ENCODE data around the gene SPC24.

SPC24 gene

DNA sequence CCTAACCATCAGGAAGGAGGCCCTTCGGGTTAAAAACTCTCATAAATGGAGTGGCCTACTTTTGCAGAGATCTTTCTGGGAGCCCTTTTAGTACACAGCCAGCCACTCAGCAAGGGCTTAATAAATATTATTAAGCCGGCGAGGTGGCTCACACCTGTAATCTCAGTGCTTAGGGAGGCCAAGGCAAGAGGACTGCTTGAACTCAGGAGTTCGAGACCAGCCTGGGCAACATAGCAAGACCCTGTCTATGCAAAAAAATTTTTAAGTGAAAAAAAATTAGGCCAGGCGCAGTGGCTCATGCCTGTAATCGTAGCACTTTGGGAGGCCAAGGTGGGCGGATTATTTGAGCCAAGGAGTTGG is 42.6 kb upstream of the SPC24 start:
- Histone ChIP-seq H3K9ac (ENCODE audit: low read depth, low read length) (no peak overlapping the region), H3K27me3 (ENCODE audit: control insufficient read depth, insufficient read depth, low read length) (no peaks in the 10 kb centered on the region), H3K9me3 (ENCODE audit: control insufficient read depth, insufficient read depth, low read length) (no peaks in the 10 kb centered on the region), H3K27ac (ENCODE audit: low read depth, low read length) (peak overlapping the region; percentile 59), H3K36me3 (ENCODE audit: control insufficient read depth, insufficient read depth, low read length) (peaks cover 40% of the 10 kb centered on the region), H3K4me1 (ENCODE audit: control insufficient read depth, insufficient read depth, low read length) (peaks cover 4% of the 10 kb centered on the region; the same call in 1 of the 2 replicates), H3K4me3 (ENCODE audit: low read depth, low read length) (peak overlapping the region; percentile 98)

DNA sequence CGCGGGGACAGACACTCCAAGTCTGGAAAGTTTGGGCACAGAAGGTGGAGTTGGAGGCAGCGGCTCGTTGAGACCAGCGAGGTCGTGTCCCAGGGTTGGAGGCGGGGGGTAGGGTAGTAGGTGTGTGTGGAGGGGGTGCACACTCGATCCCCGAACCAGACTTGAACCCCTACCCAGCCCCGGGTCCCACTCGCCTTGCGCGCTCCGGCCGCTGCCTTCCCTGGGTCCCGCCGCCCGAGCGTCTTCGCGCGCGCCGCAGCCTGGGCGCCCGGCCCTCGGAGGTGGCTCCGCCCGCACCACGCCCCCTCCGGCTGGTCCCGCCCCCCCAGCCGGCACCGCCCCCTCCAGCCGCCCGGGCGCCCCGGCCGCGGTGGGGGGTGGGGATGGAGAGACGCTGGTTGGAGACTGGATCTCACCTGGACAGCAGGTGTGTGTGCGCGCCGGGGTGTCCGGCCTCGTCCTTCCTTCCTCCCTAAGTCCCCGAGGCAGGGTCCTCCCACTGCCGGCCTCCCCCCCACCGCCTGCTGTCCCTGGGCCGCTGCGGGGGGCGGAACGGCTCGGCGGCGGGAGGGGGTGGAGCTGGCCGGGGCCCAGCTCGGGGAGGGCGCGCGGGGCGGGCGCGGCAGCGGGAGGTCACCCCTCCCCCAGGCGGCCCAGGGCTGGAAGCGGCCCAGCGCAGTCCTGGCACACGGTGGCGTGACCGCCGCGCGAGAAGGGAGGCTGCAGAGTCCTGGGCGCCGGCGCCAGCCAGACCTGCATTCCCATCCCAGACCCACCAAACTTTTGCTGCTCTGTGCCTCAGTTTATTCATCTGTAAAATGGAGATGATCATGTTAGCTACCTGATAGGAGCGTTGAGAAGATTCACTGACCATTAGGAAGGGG is 42.0 kb upstream of the SPC24 start, which contains the start of gene KANK2:
Gene KANK2 (minus strand): TSS at position 255 of the 884 bp plus-strand sequence. CDS start 3,034 bp downstream, outside the sequence.
- Histone ChIP-seq H3K27ac (ENCODE audit: low read depth, low read length) (peak within 1 kb of the TSS; percentile 59), H3K9me3 (ENCODE audit: control insufficient read depth, insufficient read depth, low read length) (no peaks in the 10 kb centered on the region), H3K4me1 (ENCODE audit: control insufficient read depth, insufficient read depth, low read length) (peaks cover 4% of the 10 kb centered on the region; the same call in 1 of the 2 replicates), H3K4me3 (ENCODE audit: low read depth, low read length) (peak within 1 kb of the TSS; percentile 98), H3K9ac (ENCODE audit: low read depth, low read length) (peak within 1 kb of the TSS; percentile 68), H3K27me3 (ENCODE audit: control insufficient read depth, insufficient read depth, low read length) (no peaks in the 10 kb centered on the region), H3K36me3 (ENCODE audit: control insufficient read depth, insufficient read depth, low read length) (peaks cover 43% of the 10 kb centered on the region)

DNA sequence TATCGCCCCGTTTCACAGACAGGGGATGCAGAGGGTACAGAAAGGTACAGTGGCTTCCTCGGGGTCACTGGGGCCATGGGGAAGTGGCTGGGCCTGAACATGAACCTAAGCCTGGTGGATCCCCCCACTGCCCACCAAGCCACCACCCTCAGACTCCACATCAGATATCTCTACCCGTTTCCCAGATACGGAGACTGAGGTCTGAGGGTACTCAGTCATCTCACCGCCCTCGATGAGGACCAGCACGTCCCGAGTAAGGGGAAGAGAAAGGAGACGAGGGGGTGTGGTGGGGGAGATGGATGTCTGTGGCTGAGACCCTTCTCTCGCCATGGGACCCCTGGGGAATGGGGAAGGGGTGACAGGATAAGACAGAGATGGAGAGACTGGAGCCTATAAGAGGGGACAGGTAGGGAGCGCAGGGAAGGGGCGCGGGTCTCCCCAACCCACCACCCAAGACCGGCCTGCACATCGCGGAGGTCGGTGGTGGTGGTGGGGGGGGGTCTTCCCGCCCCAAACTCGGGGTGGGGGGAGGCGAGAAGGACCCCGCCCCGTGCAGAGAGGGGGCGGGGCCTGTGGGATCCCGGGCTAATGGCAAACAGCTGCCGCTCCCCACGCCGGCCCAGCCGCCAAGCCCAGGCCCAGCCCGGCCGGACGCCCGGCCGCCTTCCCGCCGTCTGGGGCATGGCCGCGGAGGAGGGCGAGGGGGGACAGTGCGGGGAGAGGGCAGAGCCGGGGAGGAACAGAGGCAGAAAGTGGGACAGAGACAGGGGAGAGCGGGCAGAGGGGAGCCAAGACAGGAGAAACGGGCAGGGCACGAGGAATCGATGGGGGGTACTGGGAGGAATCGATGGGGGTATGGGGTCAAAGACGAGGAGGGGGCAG is 41.1 kb upstream of the SPC24 start:
- Histone ChIP-seq H3K4me3 (ENCODE audit: low read depth, low read length) (peak overlapping the region; percentile 98), H3K9ac (ENCODE audit: low read depth, low read length) (peak overlapping the region; percentile 68), H3K36me3 (ENCODE audit: control insufficient read depth, insufficient read depth, low read length) (peaks cover 44% of the 10 kb centered on the region), H3K27me3 (ENCODE audit: control insufficient read depth, insufficient read depth, low read length) (no peaks in the 10 kb centered on the region), H3K9me3 (ENCODE audit: control insufficient read depth, insufficient read depth, low read length) (no peaks in the 10 kb centered on the region), H3K27ac (ENCODE audit: low read depth, low read length) (peak overlapping the region; percentile 47), H3K4me1 (ENCODE audit: control insufficient read depth, insufficient read depth, low read length) (peaks cover 4% of the 10 kb centered on the region; the same call in 1 of the 2 replicates)

DNA sequence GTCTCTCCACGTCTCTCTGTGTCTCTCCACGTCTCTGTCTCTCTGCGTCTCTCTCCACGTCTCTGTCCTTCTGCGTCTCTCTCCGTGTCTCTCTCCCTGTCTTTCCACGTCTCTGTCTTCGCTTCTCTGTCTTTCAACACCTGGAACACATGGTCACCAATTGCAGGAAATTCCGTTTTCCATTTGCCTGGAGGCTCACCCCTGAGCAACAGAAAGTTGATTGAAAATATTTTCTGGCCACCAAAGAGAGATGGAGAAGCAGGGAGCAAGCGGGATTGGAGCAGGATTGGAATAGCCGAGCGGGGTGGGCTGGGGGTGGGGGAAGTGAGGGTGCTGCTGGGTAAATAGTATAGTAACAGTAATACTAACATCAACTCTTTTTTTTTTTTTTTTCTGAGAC is 40.1 kb upstream of the SPC24 start:
- Histone ChIP-seq H3K27me3 (ENCODE audit: control insufficient read depth, insufficient read depth, low read length) (no peaks in the 10 kb centered on the region), H3K36me3 (ENCODE audit: control insufficient read depth, insufficient read depth, low read length) (peaks cover 43% of the 10 kb centered on the region), H3K4me3 (ENCODE audit: low read depth, low read length) (no peak overlapping the region), H3K9me3 (ENCODE audit: control insufficient read depth, insufficient read depth, low read length) (no peaks in the 10 kb centered on the region), H3K9ac (ENCODE audit: low read depth, low read length) (no peak overlapping the region), H3K27ac (ENCODE audit: low read depth, low read length) (no peak overlapping the region), H3K4me1 (ENCODE audit: control insufficient read depth, insufficient read depth, low read length) (peaks cover 4% of the 10 kb centered on the region; the same call in 1 of the 2 replicates)

DNA sequence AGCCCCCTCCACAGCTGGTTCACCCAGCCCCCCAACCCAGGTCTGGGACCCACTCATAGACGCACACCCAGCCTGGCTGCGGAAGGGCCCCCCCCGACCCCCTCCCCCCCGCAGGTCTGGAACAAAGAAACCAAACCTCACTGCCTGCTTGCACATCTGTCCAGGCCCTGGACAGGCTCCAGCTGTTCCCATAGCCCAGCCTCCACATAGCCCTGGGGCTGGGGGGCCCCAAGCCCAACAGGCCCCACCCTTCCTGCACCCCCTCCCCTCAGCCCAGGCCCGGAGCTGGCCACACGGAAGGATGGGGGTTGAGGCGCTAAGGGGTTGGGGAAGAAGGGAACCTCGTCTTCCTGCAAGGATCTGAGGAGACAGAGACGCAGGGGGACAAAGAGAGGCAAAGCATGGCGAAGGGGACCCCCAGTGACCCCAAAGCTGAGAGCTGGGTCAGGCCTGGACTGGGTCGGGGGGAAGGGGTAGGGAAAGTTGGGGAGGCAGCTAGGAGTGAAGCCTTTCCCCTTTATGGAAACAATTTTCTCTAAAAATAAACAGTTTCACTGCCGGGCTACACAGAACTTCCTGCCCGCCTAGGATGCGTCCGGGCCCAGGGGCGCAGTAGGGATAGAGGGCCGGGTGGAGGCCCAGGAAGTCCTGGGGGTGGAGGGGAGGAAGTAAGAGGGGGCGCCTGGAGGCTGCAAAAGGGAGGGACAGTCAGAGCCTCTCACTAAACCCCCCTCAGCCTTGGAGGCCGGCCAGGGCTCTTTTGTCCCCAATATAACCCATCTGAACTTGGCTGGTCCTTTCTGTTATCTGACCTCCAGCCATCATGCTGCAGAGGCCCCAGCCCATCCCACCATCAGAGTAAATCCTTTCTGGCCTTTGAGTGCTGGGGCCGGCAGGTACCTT is 39.3 kb upstream of the SPC24 start:
- Histone ChIP-seq H3K36me3 (ENCODE audit: control insufficient read depth, insufficient read depth, low read length) (peaks cover 46% of the 10 kb centered on the region), H3K4me3 (ENCODE audit: low read depth, low read length) (no peak overlapping the region), H3K27me3 (ENCODE audit: control insufficient read depth, insufficient read depth, low read length) (no peaks in the 10 kb centered on the region), H3K9me3 (ENCODE audit: control insufficient read depth, insufficient read depth, low read length) (no peaks in the 10 kb centered on the region), H3K4me1 (ENCODE audit: control insufficient read depth, insufficient read depth, low read length) (peaks cover 4% of the 10 kb centered on the region; the same call in 1 of the 2 replicates), H3K27ac (ENCODE audit: low read depth, low read length) (no peak overlapping the region), H3K9ac (ENCODE audit: low read depth, low read length) (no peak overlapping the region)

DNA sequence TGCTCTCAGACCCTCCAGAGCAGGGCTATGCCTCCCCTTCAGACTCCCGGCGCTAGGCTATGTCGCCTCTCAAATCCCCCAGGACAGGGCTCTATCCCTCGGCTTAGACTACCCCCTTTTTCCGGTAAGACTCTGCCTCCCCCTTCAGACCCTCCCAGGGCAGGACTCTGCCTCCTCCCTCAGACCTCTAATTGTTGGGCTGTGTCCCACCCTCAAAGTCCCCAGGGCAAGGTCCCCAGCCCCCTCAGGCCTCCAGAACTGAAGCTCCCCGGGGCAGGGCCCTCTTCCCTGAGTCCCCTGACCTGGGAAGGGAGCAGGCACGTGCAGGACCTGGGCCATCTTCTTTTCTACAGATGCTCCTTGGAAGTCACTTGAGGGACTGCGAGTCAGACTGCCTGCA is 38.6 kb upstream of the SPC24 start:
- Histone ChIP-seq H3K4me3 (ENCODE audit: low read depth, low read length) (no peak overlapping the region), H3K9me3 (ENCODE audit: control insufficient read depth, insufficient read depth, low read length) (no peaks in the 10 kb centered on the region), H3K9ac (ENCODE audit: low read depth, low read length) (no peak overlapping the region), H3K4me1 (ENCODE audit: control insufficient read depth, insufficient read depth, low read length) (peaks cover 4% of the 10 kb centered on the region; the same call in 1 of the 2 replicates), H3K27ac (ENCODE audit: low read depth, low read length) (no peak overlapping the region), H3K36me3 (ENCODE audit: control insufficient read depth, insufficient read depth, low read length) (peaks cover 48% of the 10 kb centered on the region), H3K27me3 (ENCODE audit: control insufficient read depth, insufficient read depth, low read length) (no peaks in the 10 kb centered on the region)

DNA sequence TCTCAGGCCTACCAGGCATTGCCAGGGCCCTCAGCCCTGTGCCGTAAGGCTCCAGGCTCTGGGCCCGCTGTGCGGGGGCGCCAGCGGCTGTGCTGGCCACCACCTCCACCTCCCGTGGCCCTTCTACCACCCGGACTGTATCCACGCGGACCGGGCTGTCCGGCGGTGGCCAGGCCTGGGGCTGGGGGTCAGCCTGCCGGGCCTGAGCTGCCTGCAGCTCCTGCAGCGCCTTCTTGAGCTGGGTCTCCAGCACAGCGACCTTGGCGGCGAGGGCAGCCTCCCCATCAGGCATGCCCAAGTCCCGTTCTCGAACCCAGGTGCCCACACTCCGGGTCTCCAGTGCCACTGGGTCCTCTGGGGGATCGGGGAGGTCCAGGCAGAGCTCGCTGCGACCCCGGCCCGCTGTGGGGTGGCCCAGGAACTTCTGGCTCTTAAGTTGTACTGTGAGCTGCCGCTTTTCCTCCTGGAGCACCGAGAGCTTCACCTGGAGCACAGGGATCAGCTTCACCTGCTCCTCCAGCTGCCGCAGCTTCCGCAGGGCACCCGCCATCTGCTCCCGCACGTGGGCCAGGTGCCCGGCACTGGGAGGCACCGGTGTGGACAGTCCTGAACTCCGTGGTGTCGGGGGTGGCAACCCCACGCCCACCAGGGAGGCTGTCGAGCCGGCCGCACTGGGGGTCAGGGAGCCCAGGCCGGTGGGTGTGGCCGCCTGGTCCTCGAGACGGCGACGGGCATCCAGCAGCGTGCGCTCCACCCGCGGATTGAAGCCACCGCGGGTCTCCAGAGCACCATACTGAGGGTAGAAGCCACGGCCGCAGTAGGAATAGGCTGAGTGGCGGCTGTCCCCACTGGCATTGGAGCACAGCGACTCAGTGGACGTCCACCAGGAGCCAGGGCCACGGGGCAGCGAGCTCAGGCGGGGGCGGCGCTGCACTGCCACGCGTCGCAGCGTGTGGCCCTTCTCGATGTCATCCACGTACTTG is 37.7 kb upstream of the SPC24 start:
- no peaks in the 10 kb centered on the region for H3K4me1 ChIP-seq (ENCODE audit: control insufficient read depth, insufficient read depth, low read length)
- H3K27me3 ChIP-seq (ENCODE audit: control insufficient read depth, insufficient read depth, low read length) = no peaks in the 10 kb centered on the region
- no peak overlapping the region for H3K4me3 ChIP-seq (ENCODE audit: low read depth, low read length)
- H3K9ac ChIP-seq (ENCODE audit: low read depth, low read length) = no peak overlapping the region
- H3K27ac ChIP-seq (ENCODE audit: low read depth, low read length) = no peak overlapping the region
- H3K9me3 ChIP-seq (ENCODE audit: control insufficient read depth, insufficient read depth, low read length) = no peaks in the 10 kb centered on the region
- peaks cover 47% of the 10 kb centered on the region for H3K36me3 ChIP-seq (ENCODE audit: control insufficient read depth, insufficient read depth, low read length)

DNA sequence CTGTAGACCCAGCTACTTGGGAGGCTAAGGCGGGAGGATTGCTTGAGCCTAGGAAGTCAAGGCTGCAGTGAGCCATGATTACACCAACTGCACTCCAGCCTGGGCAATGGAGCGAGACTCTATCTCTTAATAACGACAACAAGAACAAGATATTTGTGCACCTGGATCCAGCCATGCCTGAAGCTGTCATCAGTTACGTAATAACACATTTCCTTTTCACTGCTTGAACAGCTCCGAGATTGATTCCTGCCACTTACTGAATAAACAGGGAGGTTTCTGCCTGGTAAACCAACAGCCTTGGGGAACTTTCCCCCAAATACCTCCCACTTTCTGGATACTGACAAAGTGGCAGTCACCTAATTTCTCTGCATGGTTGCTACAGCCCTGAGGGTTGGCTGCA is 36.4 kb upstream of the SPC24 start:
- no peak overlapping the region for H3K27ac ChIP-seq (ENCODE audit: low read depth, low read length)
- peaks cover 52% of the 10 kb centered on the region for H3K36me3 ChIP-seq (ENCODE audit: control insufficient read depth, insufficient read depth, low read length)
- H3K27me3 ChIP-seq (ENCODE audit: control insufficient read depth, insufficient read depth, low read length) = no peaks in the 10 kb centered on the region
- H3K4me1 ChIP-seq (ENCODE audit: control insufficient read depth, insufficient read depth, low read length) = no peaks in the 10 kb centered on the region
- no peak overlapping the region for H3K9ac ChIP-seq (ENCODE audit: low read depth, low read length)
- no peaks in the 10 kb centered on the region for H3K9me3 ChIP-seq (ENCODE audit: control insufficient read depth, insufficient read depth, low read length)
- H3K4me3 ChIP-seq (ENCODE audit: low read depth, low read length) = no peak overlapping the region

DNA sequence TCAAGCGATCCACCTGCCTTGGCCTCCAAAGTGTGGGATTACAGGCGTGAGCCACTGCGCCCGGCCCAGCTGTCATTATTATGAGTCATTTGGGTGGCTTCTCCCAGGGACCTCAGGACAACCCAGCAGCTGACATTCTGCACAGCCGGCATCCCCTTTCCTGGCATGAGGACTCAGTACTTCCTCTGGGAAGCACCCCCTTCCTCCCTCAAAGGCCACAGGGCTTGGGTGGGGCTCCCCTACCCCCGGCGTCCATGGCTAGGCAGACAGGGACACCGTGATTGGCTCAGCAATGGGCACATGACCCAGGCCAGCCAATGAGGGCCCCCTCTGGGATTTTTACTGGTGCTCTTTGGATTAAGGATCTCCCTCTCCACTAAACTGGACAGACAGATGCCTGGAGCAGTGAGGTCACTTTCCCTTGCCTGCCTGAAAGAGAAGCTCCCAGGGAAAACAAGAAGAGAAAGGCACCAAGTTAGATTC is 35.7 kb upstream of the SPC24 start:
- Histone ChIP-seq H3K4me3 (ENCODE audit: low read depth, low read length) (no peak overlapping the region), H3K4me1 (ENCODE audit: control insufficient read depth, insufficient read depth, low read length) (no peaks in the 10 kb centered on the region), H3K9me3 (ENCODE audit: control insufficient read depth, insufficient read depth, low read length) (no peaks in the 10 kb centered on the region), H3K27me3 (ENCODE audit: control insufficient read depth, insufficient read depth, low read length) (no peaks in the 10 kb centered on the region), H3K27ac (ENCODE audit: low read depth, low read length) (no peak overlapping the region), H3K36me3 (ENCODE audit: control insufficient read depth, insufficient read depth, low read length) (peaks cover 55% of the 10 kb centered on the region), H3K9ac (ENCODE audit: low read depth, low read length) (no peak overlapping the region)
